Measurements from ENCODE around the gene GPBAR1. TPM values are rescaled to one million over a fixed set of nuclear protein-coding genes. Genes with fewer than 3 reads are reported as not detected.

Gene GPBAR1
- total and polyA plus RNA-seq, 2 experiments from 2014 or later, result 0.44 TPM; not detected in 1

GRCh38 chr2:218282173-218282991 is 21.6 kb downstream of the GPBAR1 start:
- Mint-ChIP-seq H3K9me3 (no peaks in the 10 kb centered on the region), H3K4me3 (no peak overlapping the region), H3K4me1 (peaks cover 15% of the 10 kb centered on the region; the same call in 2 of the 3 replicates), H3K27ac (peak overlapping the region; percentile 85), H3K27me3 (ENCODE audit: insufficient read depth, low read depth, poor library complexity) (peaks cover 14% of the 10 kb centered on the region), H3K36me3 (ENCODE audit: low read depth) (peaks cover 5% of the 10 kb centered on the region; the same call in 2 of the 3 replicates)
- Histone ChIP-seq H2AFZ (no peak overlapping the region), H3K4me3 (no peak overlapping the region), H3K27ac (ENCODE audit: low read depth) (no peak overlapping the region), H3K4me1 (ENCODE audit: insufficient read depth) (peaks cover 10% of the 10 kb centered on the region), H3K79me2 (replicated peaks; ENCODE audit: insufficient read depth) (no peaks in the 10 kb centered on the region), H4K20me1 (replicated peaks; ENCODE audit: insufficient read depth) (no peaks in the 10 kb centered on the region), H3K36me3 (ENCODE audit: insufficient read depth) (no peaks in the 10 kb centered on the region; the same call in 1 of the 2 replicates), H3K27me3 (ENCODE audit: insufficient read depth) (no peaks in the 10 kb centered on the region), H3F3A (replicated peaks; ENCODE audit: low read depth) (no peaks in the 10 kb centered on the region), H3K9me2 (ENCODE audit: insufficient read depth) (no peaks in the 10 kb centered on the region), H3K4me2 (no peak overlapping the region)
- TF ChIP-seq EZH2 (IDR thresholded peaks at IDR 0.05; ENCODE audit: low read depth, unreplicated experiment) (no peak), ZNF462 (CRISPR knock-in tag; IDR thresholded peaks at IDR 0.05) (no peak), ETS1 (IDR thresholded peaks at IDR 0.05) (no peak), ZNF114 (CRISPR knock-in tag; IDR thresholded peaks at IDR 0.05) (no peak), JUNB (IDR thresholded peaks at IDR 0.05; ENCODE audit: unreplicated experiment) (no peak), ZNF331 (CRISPR knock-in tag; IDR thresholded peaks at IDR 0.05; ENCODE audit: low read depth) (no peak), STAT1 (IDR thresholded peaks at IDR 0.05; ENCODE audit: unreplicated experiment) (no peak), NANOG (IDR thresholded peaks at IDR 0.05; ENCODE audit: borderline replicate concordance) (no peak), POLR2AphosphoS5 (IDR thresholded peaks at IDR 0.05; ENCODE audit: low read depth) (no peak), CTCF (conservative IDR thresholded peaks at IDR 0.05; ENCODE audit: low read depth in 2 of 2) (no peak), EZH2phosphoT487 (IDR thresholded peaks at IDR 0.05; ENCODE audit: unreplicated experiment) (no peak), CREB1 (CRISPR knock-in tag; IDR thresholded peaks at IDR 0.05; ENCODE audit: low read depth) (no peak), REST (IDR thresholded peaks at IDR 0.05; ENCODE audit: unreplicated experiment) (no peak)
- peak; percentile 14 for DNase-seq (ENCODE audit: low spot score)
- ATAC-seq, result no peak
